Right kidney (tissue), 1 donor: Measurements from ENCODE around the gene GTF3C1.

ENCODE experiments used
- DNase-seq: peaks from one replicate; pipeline ENCODE4 v3.0.0-alpha.2; 2016

The GTF3C1 gene

DNA sequence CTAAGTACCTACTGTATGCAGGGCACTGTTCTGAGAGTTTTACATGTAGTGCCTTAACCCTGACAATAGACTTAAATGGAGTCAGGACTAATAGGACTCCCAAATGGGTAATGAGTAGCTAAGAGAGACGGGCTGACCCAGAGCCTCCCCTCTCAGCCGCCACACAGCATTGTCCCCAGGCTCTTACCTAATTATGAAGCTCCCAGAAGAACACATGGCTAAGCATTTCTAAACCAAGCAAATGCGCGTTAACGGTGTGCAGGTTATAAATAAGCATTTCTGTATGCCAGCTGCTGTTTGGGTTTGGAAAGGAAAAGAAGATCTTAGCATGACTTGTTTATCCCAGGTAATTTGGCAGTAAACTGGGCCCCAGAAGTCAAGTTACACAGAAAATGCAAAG lies 14.5 kb upstream of the GTF3C1 start:
- DNase-seq = no peak

DNA sequence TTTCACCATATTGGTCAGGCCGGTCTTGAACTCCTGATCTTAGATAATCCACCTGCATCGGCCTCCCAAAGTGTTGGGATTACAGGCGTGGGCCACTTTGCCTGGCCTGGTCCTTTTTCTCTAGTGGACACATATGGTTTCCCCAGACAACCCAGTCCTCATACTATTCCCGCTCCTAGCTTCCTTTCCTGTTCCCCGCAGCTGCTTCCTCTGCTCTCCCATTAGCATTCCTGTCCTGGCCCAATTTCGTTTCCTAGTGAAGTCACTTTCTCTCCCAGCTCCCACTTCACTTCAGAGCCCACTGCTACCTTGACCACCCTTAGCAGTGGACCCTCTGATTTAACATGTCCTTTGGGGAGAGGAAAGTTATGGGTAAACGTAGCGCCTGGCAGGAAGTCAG lies 11.5 kb upstream of the GTF3C1 start:
- DNase-seq = no peak

GRCh38 chr16:27558932-27559331 lies 9.2 kb upstream of the GTF3C1 start:
- DNase-seq = no peak

GRCh38 chr16:27558434-27558833 lies 8.7 kb upstream of the GTF3C1 start:
- no peak for DNase-seq

DNA sequence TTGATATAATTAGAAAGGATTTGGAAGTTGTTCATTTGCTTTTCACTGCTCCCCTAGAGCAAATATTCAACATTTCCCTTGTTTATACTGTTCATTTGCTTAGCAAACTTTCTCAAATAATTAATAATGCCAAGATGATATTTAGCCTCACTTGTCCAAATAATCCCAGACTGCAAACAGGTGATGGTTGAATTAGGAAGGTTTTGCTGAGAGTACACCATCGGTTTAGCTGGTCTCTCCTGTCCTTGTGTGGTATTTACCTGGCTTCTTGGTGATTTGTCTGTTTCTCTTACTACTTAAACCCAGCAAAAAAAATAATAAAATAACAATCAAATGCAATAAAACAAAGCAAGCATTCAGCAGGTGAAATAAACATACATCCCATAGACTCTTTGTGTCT lies 6.8 kb upstream of the GTF3C1 start:
- DNase-seq = no peak

DNA sequence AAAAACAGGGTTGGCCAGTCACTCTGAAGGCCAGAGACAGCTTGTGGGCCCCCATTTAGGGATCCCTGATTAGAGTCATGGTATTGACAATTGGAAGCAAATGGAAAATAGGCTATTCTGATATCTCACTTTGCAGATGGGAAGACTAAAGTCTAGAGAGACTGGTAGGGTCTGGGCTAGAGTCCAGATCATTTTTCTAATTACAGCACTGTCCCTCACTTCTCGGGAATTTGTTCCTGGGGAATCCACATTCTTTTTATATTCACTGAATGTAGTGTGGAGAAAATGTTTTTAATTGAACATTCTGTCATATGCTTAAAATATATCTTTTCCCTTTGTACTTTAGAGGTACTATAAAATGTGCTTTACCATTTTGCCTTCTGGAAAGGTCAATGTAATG lies 1.3 kb upstream of the GTF3C1 start:
- DNase-seq = no peak

- no peak for DNase-seq
Measured at GRCh38 chr16:27550582-27550920, 838 bp upstream of the GTF3C1 start.

GRCh38 chr16:27549464-27549745 lies 308 bp downstream of the GTF3C1 start:
- no peak for DNase-seq

- DNase-seq = no peak
Measured at GRCh38 chr16:27547851-27548250, 1.9 kb downstream of the GTF3C1 start.

GRCh38 chr16:27547134-27547533 lies 2.6 kb downstream of the GTF3C1 start:
- DNase-seq = no peak

GRCh38 chr16:27544671-27545070 lies 5.0 kb downstream of the GTF3C1 start:
- no peak for DNase-seq

DNA sequence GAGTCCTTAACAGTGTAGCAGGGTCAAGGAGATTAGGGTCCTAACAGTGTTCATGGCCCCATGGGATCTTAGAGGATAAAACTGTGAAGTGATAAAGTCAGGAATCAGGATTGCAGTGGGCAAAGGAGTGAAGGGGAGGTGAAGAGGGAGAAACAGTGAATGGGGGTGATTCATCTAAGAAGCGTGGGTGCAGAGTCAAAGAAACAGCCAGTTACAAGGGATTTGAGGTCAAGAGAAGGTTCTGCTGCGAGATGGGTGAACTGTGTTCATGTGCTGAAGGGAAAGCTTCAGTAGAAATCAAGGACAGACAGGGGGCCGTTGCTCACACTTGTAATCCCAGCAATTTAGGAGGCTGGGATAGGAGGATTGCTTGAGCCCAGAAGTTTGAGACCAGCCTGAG lies 5.9 kb downstream of the GTF3C1 start:
- DNase-seq = no peak

- DNase-seq = no peak
Measured at GRCh38 chr16:27539636-27540035, 10.1 kb downstream of the GTF3C1 start.

- DNase-seq = no peak
Measured at GRCh38 chr16:27539120-27539519, 10.6 kb downstream of the GTF3C1 start.

- no peak for DNase-seq
Measured at GRCh38 chr16:27538528-27538927, 11.2 kb downstream of the GTF3C1 start.

- no peak for DNase-seq
Measured at GRCh38 chr16:27534256-27534655, 15.5 kb downstream of the GTF3C1 start.

GRCh38 chr16:27531826-27532800 lies 17.6 kb downstream of the GTF3C1 start:
- DNase-seq = no peak

- DNase-seq = no peak
Measured at GRCh38 chr16:27531186-27531585, 18.5 kb downstream of the GTF3C1 start.

GRCh38 chr16:27529962-27530361 lies 19.8 kb downstream of the GTF3C1 start:
- no peak for DNase-seq

DNA sequence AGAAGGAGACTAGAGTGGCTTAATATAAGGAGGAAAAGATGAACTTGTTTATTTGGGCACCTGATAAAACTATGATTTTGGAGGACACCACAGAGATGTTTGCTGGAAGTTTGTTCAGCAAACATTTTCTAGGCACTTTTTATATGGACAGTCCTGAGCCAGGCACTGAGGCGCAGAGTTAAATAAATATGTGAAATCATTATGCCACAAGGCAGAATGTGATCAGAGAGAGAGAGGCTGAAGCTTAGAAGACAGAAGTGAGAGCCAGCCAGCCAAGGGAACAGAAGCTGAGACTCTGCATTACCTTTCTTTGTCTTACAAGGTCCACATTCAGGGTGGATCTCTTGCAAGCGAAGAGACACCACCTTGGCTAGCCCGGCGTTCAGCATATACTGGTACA lies 21.4 kb downstream of the GTF3C1 start:
- DNase-seq = no peak

DNA sequence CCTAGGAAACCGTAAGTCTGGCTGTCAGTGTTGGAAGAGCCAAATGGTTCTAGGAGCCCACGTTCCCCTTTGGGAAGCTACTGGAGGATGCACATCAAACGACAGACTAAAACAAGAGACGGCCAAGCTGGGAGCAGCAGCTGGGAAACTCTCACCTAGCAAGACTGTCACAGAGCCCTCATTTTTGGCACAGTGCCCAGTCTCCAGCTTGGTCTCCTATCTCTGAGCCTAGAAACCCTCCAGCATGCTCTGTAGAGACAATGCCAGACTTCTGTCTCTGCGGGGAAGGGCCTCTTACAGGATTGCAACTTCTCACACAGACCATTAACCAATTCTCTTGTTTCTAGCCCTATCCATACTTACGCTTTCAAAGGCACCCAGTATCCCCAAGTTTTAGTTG lies 23.5 kb downstream of the GTF3C1 start:
- no peak for DNase-seq

DNA sequence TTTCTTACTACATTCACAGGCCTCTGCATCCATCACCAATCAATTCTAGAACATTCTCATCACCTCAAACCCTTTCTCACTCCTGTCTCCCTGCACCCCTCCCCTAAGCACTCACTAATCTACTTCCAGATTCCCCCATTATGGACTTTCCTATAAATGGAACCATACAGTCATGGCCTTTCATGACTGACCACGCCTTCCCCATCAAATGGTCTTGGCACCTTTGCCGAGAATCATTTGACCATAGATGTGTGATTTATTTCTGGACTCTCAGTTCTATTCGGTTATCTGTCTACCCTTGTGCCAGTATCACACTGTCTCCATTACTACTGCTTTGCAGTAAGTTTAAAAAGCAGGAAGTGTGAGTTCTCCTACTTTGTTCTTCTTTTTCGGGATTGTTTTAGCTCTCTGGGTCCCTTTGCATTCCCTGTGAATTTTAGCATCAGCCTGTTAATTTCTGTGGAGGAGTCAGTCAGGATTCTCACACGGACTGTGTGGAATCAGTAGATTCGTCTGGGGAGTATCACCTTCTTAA lies 27.5 kb downstream of the GTF3C1 start:
- no peak for DNase-seq

- no peak for DNase-seq
Measured at GRCh38 chr16:27520982-27521673, 28.6 kb downstream of the GTF3C1 start.

DNA sequence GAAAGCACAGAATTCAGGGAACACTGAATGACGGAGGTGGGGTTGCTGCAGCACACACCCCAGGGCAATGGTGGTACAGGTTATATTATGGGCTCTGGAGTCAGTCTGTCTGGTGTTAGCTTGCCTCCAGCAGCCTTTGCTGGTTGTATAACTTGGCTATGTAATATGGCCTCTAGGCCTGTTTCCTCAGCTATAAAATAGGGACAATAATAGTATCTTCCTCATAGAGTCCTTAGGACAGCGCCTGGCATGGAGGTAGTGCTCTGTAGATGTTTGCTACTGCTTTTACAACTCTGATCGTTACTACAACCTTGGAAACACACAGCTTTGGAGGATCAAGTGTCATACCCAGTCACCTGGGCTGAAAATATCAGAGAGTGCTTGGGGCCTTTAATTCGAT lies 31.5 kb downstream of the GTF3C1 start:
- DNase-seq = no peak
